ENCODE results near the gene ZBTB21. TPM values are rescaled to one million over a fixed set of nuclear protein-coding genes. Genes with fewer than 3 reads are reported as not detected.

The ZBTB21 gene
- polyA plus RNA-seq (2013, experiment 1 of 2): 11.2 TPM
- 11.2 TPM for polyA plus RNA-seq (2013, experiment 2 of 2)

- Histone ChIP-seq H3K14ac (ENCODE audit: low read length) (peak within 1 kb of the TSS; percentile 40), H4K91ac (ENCODE audit: low read depth, low read length, poor library complexity) (no peak within 1 kb of the TSS), H3K9me3 (replicated peaks in 1 of 2; ENCODE audit: control insufficient read depth in 2 of 2, insufficient read depth in 1 of 2, low read depth in 1 of 2, low read length in 2 of 2) (peaks cover 2 to 7% of the 10 kb centered on the region in 2 donors), H3K9ac (ENCODE audit: low read depth, low read length, poor library complexity) (peak within 1 kb of the TSS; percentile 70), H3K4ac (ENCODE audit: low read length) (no peak within 1 kb of the TSS), H3K23ac (ENCODE audit: low read depth, low read length, poor library complexity) (peak within 1 kb of the TSS; percentile 90), H3K27ac (replicated peaks; ENCODE audit: low read length) (peak within 1 kb of the TSS; percentile 86), H3K27me3 (ENCODE audit: control insufficient read depth in 3 of 3, insufficient read depth in 3 of 3, low read depth in 1 of 3, low read length in 3 of 3) (peaks cover 0 to 18% (median 8%) of the 10 kb centered on the region in 3 experiments), H2BK15ac (ENCODE audit: low read length) (no peak within 1 kb of the TSS), H2BK5ac (ENCODE audit: low read length) (no peak within 1 kb of the TSS), H3K4me3 (ENCODE audit: low read length in 2 of 2) (peak within 1 kb of the TSS; percentile 55 to 92), H3K79me1 (ENCODE audit: low read depth, low read length) (no peaks in the 10 kb centered on the region), H2AFZ (ENCODE audit: low read length) (peak within 1 kb of the TSS; percentile 96), H3K36me3 (replicated peaks in 1 of 2; ENCODE audit: control insufficient read depth in 2 of 2, insufficient read depth in 2 of 2, low read length in 2 of 2) (peaks cover 0 to 29% of the 10 kb centered on the region in 2 donors), H2BK12ac (ENCODE audit: low read length) (no peak within 1 kb of the TSS), H3K18ac (ENCODE audit: low read length) (peak within 1 kb of the TSS; percentile 97), H3K4me2 (ENCODE audit: insufficient read depth, low read length, poor library complexity, severe bottlenecking) (peak within 1 kb of the TSS; percentile 92), H4K8ac (ENCODE audit: low read depth, low read length) (no peak within 1 kb of the TSS), H2BK120ac (ENCODE audit: low read depth, low read length) (no peak within 1 kb of the TSS), H2AK5ac (ENCODE audit: low read depth, low read length) (no peak within 1 kb of the TSS), H3K4me1 (ENCODE audit: control insufficient read depth in 2 of 2, insufficient read depth in 1 of 2, low read depth in 1 of 2, low read length in 2 of 2) (peaks cover 0 to 1% of the 10 kb centered on the region in 2 donors)
- peak; percentile 98 for DNase-seq (ENCODE audit: low spot score)
- WGBS, 2 donors (ENCODE audit: extremely low coverage in 2 of 2, insufficient read length in 2 of 2, insufficient replicate concordance in 1 of 2): no CpG with 5 or more reads among the region's 75 CpGs
Measured at GRCh38 chr21:42009831-42010506, at the start of gene ZBTB21. Gene ZBTB21, minus strand, starts transcription at chr21:42010360. Its CDS starts 16,265 bp downstream, at chr21:41994095.

GRCh38 chr21:42059721-42060120 lies 49.6 kb upstream of the ZBTB21 start:
- no CpG with 5 or more reads among the region's 10 CpGs for WGBS, 2 donors (ENCODE audit: extremely low coverage in 2 of 2, insufficient read length in 2 of 2, insufficient replicate concordance in 1 of 2)

DNA sequence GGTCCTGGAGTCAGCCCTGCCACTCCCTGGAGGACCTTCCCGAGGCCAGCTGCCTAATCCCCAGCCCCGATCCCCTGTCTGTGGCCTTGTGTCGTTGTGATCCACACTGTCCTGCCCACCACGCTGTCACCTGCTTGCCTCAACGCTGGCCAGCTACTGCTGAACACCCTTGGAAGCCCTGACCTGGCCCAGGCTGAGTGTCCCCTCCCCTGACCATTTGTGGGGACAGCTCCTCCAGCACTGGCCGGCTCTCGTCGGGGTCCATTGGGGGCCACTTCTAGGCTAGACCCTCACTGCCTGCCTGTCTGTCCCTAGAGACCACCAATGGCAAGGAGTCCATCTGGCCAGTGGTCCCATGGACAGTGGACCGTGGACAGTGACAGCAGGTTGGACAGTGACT lies 49.0 kb upstream of the ZBTB21 start:
- no peak overlapping the region for H3K27ac ChIP-seq (replicated peaks; ENCODE audit: low read length)
- DNase-seq (ENCODE audit: low spot score): no peak
- peak overlapping the region; percentile 15 for H3K18ac ChIP-seq (ENCODE audit: low read length)
- no peak overlapping the region for H3K4me2 ChIP-seq (ENCODE audit: insufficient read depth, low read length, poor library complexity, severe bottlenecking)
- H2BK15ac ChIP-seq (ENCODE audit: low read length): no peak overlapping the region
- H3K14ac ChIP-seq (ENCODE audit: low read length): no peak overlapping the region
- peaks cover 0 to 33% (median 0%) of the 10 kb centered on the region in 3 experiments for H3K27me3 ChIP-seq (ENCODE audit: control insufficient read depth in 3 of 3, insufficient read depth in 3 of 3, low read depth in 1 of 3, low read length in 3 of 3)
- WGBS, 2 donors (ENCODE audit: extremely low coverage in 2 of 2, insufficient read length in 2 of 2, insufficient replicate concordance in 1 of 2): no CpG with 5 or more reads among the region's 9 CpGs
- H2BK5ac ChIP-seq (ENCODE audit: low read length): no peak overlapping the region
- no peak overlapping the region for H2AFZ ChIP-seq (ENCODE audit: low read length)
- no peak overlapping the region for H3K4ac ChIP-seq (ENCODE audit: low read length)
- no peaks in the 10 kb centered on the region for H3K36me3 ChIP-seq (replicated peaks in 1 of 2; ENCODE audit: control insufficient read depth in 2 of 2, insufficient read depth in 2 of 2, low read length in 2 of 2)
- H4K91ac ChIP-seq (ENCODE audit: low read depth, low read length, poor library complexity): no peak overlapping the region
- H3K23ac ChIP-seq (ENCODE audit: low read depth, low read length, poor library complexity): no peak overlapping the region
- H2BK120ac ChIP-seq (ENCODE audit: low read depth, low read length): no peak overlapping the region
- H3K4me3 ChIP-seq (ENCODE audit: low read length in 2 of 2): no peak overlapping the region
- no peaks in the 10 kb centered on the region for H3K79me1 ChIP-seq (ENCODE audit: low read depth, low read length)
- H3K9me3 ChIP-seq (replicated peaks in 1 of 2; ENCODE audit: control insufficient read depth in 2 of 2, insufficient read depth in 1 of 2, low read depth in 1 of 2, low read length in 2 of 2): no peaks in the 10 kb centered on the region
- no peak overlapping the region for H4K8ac ChIP-seq (ENCODE audit: low read depth, low read length)
- H2BK12ac ChIP-seq (ENCODE audit: low read length): no peak overlapping the region
- no peak overlapping the region for H3K9ac ChIP-seq (ENCODE audit: low read depth, low read length, poor library complexity)
- peak overlapping the region; percentile 35 for H2AK5ac ChIP-seq (ENCODE audit: low read depth, low read length)
- H3K4me1 ChIP-seq (ENCODE audit: control insufficient read depth in 2 of 2, insufficient read depth in 1 of 2, low read depth in 1 of 2, low read length in 2 of 2): peaks cover 8 to 13% of the 10 kb centered on the region in 2 donors

More at GRCh38 chr21:42059721-42060120, 49.6 kb upstream of the ZBTB21 start:
- Histone ChIP-seq H3K27ac (replicated peaks; ENCODE audit: low read length) (no peak overlapping the region), H3K9me3 (replicated peaks in 1 of 2; ENCODE audit: control insufficient read depth in 2 of 2, insufficient read depth in 1 of 2, low read depth in 1 of 2, low read length in 2 of 2) (no peaks in the 10 kb centered on the region), H4K8ac (ENCODE audit: low read depth, low read length) (no peak overlapping the region), H2AFZ (ENCODE audit: low read length) (no peak overlapping the region), H2BK15ac (ENCODE audit: low read length) (no peak overlapping the region), H3K23ac (ENCODE audit: low read depth, low read length, poor library complexity) (no peak overlapping the region), H3K27me3 (ENCODE audit: control insufficient read depth in 3 of 3, insufficient read depth in 3 of 3, low read depth in 1 of 3, low read length in 3 of 3) (peaks cover 0 to 34% (median 0%) of the 10 kb centered on the region in 3 experiments), H3K9ac (ENCODE audit: low read depth, low read length, poor library complexity) (no peak overlapping the region), H2AK5ac (ENCODE audit: low read depth, low read length) (peak overlapping the region; percentile 35), H3K4ac (ENCODE audit: low read length) (no peak overlapping the region), H2BK120ac (ENCODE audit: low read depth, low read length) (no peak overlapping the region), H3K4me2 (ENCODE audit: insufficient read depth, low read length, poor library complexity, severe bottlenecking) (no peak overlapping the region), H2BK12ac (ENCODE audit: low read length) (no peak overlapping the region), H3K79me1 (ENCODE audit: low read depth, low read length) (no peaks in the 10 kb centered on the region), H3K4me1 (ENCODE audit: control insufficient read depth in 2 of 2, insufficient read depth in 1 of 2, low read depth in 1 of 2, low read length in 2 of 2) (peaks cover 8 to 15% of the 10 kb centered on the region in 2 donors), H2BK5ac (ENCODE audit: low read length) (no peak overlapping the region), H3K36me3 (replicated peaks in 1 of 2; ENCODE audit: control insufficient read depth in 2 of 2, insufficient read depth in 2 of 2, low read length in 2 of 2) (no peaks in the 10 kb centered on the region), H3K18ac (ENCODE audit: low read length) (peak overlapping the region; percentile 54), H4K91ac (ENCODE audit: low read depth, low read length, poor library complexity) (no peak overlapping the region), H3K14ac (ENCODE audit: low read length) (no peak overlapping the region), H3K4me3 (ENCODE audit: low read length in 2 of 2) (no peak overlapping the region)
- DNase-seq (ENCODE audit: low spot score): no peak

- Histone ChIP-seq H3K79me1 (ENCODE audit: low read depth, low read length) (no peaks in the 10 kb centered on the region), H3K4me1 (ENCODE audit: control insufficient read depth in 2 of 2, insufficient read depth in 1 of 2, low read depth in 1 of 2, low read length in 2 of 2) (peaks cover 6 to 8% of the 10 kb centered on the region in 2 donors), H2BK15ac (ENCODE audit: low read length) (no peak overlapping the region), H2AK5ac (ENCODE audit: low read depth, low read length) (no peak overlapping the region), H3K27me3 (ENCODE audit: control insufficient read depth in 3 of 3, insufficient read depth in 3 of 3, low read depth in 1 of 3, low read length in 3 of 3) (peaks cover 0 to 31% (median 0%) of the 10 kb centered on the region in 3 experiments), H3K4me2 (ENCODE audit: insufficient read depth, low read length, poor library complexity, severe bottlenecking) (no peak overlapping the region), H3K36me3 (replicated peaks in 1 of 2; ENCODE audit: control insufficient read depth in 2 of 2, insufficient read depth in 2 of 2, low read length in 2 of 2) (no peaks in the 10 kb centered on the region), H2AFZ (ENCODE audit: low read length) (no peak overlapping the region), H3K23ac (ENCODE audit: low read depth, low read length, poor library complexity) (no peak overlapping the region), H3K4ac (ENCODE audit: low read length) (no peak overlapping the region), H2BK12ac (ENCODE audit: low read length) (no peak overlapping the region), H3K9ac (ENCODE audit: low read depth, low read length, poor library complexity) (no peak overlapping the region), H3K9me3 (replicated peaks in 1 of 2; ENCODE audit: control insufficient read depth in 2 of 2, insufficient read depth in 1 of 2, low read depth in 1 of 2, low read length in 2 of 2) (peaks cover 0 to 2% of the 10 kb centered on the region in 2 donors), H3K18ac (ENCODE audit: low read length) (no peak overlapping the region), H3K14ac (ENCODE audit: low read length) (no peak overlapping the region), H2BK5ac (ENCODE audit: low read length) (no peak overlapping the region), H2BK120ac (ENCODE audit: low read depth, low read length) (no peak overlapping the region), H4K8ac (ENCODE audit: low read depth, low read length) (no peak overlapping the region), H3K4me3 (ENCODE audit: low read length in 2 of 2) (no peak overlapping the region), H4K91ac (ENCODE audit: low read depth, low read length, poor library complexity) (no peak overlapping the region), H3K27ac (replicated peaks; ENCODE audit: low read length) (no peak overlapping the region)
- DNase-seq (ENCODE audit: low spot score): no peak
- WGBS, 2 donors (ENCODE audit: extremely low coverage in 2 of 2, insufficient read length in 2 of 2, insufficient replicate concordance in 1 of 2): no CpG with 5 or more reads among the region's 11 CpGs
Measured at GRCh38 chr21:42058631-42059111, 48.5 kb upstream of the ZBTB21 start.

All from neuronal stem cell (in vitro differentiated cells).